ENCODE measurements around the gene LRRC28. TPM values are rescaled to one million over a fixed set of nuclear protein-coding genes. Genes with fewer than 3 reads are reported as not detected.

Gene LRRC28
- total RNA-seq, 2 experiments from 2014 or later: 15.2 to 18.2 TPM

DNA sequence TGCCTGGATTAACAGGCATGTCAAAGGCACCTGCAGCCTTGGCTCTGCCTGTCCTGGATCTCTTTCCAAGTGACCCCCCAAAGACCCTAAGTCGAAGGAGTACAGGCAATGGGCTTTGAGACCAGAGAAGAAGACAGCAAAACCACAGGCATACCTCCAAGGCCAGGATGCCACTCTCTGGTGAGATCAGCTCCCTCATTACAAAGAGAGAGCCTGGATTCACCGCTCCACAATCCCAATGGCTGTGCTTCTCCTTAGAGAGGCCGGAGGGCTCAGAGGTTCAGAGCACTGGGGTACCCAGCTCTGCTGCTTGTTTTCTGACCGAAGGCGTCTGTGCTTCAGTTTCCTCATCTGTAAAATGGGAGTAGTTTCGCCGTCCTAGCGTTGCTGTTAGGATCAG is 160.0 kb downstream of the LRRC28 start:
- Mint-ChIP-seq H3K27me3 (no peaks in the 10 kb centered on the region), H3K27ac (no peak overlapping the region), H3K4me3 (no peak overlapping the region), H3K4me1 (peaks cover 8% of the 10 kb centered on the region), H3K9me3 (ENCODE audit: low read depth) (no peaks in the 10 kb centered on the region), H3K36me3 (ENCODE audit: low read depth) (no peaks in the 10 kb centered on the region)
- intact Hi-C loops (cut with DNase I, micrococcal nuclease): no loop called here
- no peak for DNase-seq
- POLR2A ChIA-PET: no interaction called here
- CTCF ChIA-PET: no interaction called here
- no peak for ATAC-seq

DNA sequence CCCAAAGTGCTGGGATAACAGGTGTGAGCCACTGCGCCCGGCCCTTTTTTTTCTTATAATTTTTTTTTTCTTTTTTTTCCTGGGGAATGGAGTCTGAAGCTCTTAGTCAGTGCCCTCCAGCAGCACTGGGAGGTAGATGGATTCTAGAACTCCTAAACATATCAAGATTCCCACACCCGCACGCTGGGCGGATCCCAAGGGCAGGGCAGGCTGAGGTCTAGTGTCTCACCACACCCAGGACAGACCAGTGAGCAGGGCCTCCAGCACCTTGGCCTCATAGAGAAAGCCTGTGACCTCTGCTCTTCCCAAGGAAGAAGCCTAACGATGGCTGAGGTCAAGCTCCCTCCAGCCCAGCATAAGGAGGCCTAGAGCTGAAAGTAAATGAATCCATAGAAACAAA is 160.8 kb downstream of the LRRC28 start:
- POLR2A ChIA-PET: no interaction called here
- Mint-ChIP-seq H3K4me3 (no peak overlapping the region), H3K9me3 (ENCODE audit: low read depth) (no peaks in the 10 kb centered on the region), H3K27ac (no peak overlapping the region), H3K4me1 (peaks cover 8% of the 10 kb centered on the region), H3K27me3 (no peaks in the 10 kb centered on the region), H3K36me3 (ENCODE audit: low read depth) (no peaks in the 10 kb centered on the region)
- ATAC-seq (no peak), DNase-seq (no peak)
- intact Hi-C loops (cut with DNase I, micrococcal nuclease): no loop called here
- CTCF ChIA-PET: no interaction called here

DNA sequence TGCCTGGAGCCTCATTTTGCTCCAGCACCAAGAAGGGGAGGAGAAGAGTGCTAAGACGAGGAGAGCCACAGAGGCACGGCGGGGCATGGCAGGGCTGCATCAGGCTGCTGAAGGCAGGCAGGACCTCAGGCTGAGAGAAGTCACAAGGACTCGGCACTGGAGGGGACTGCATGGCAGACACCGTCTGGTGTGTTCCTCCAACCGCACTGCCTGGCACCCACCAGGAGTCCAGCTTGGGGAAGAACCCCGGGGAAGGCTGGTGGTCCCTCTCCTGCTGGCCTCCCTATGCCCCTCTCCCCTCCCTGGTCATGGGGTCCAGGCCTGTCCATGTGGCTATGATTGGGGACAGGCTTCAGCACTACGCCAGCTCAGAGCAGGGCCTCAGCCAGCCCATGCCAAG is 161.3 kb downstream of the LRRC28 start:
- Mint-ChIP-seq H3K27me3 (no peaks in the 10 kb centered on the region), H3K9me3 (ENCODE audit: low read depth) (no peaks in the 10 kb centered on the region), H3K4me1 (peaks cover 5% of the 10 kb centered on the region), H3K27ac (no peak overlapping the region), H3K36me3 (ENCODE audit: low read depth) (no peaks in the 10 kb centered on the region), H3K4me3 (no peak overlapping the region)
- ATAC-seq (no peak), DNase-seq (no peak)
- intact Hi-C loops (cut with DNase I, micrococcal nuclease): no loop called here
- POLR2A ChIA-PET: no interaction called here
- CTCF ChIA-PET: no interaction called here

DNA sequence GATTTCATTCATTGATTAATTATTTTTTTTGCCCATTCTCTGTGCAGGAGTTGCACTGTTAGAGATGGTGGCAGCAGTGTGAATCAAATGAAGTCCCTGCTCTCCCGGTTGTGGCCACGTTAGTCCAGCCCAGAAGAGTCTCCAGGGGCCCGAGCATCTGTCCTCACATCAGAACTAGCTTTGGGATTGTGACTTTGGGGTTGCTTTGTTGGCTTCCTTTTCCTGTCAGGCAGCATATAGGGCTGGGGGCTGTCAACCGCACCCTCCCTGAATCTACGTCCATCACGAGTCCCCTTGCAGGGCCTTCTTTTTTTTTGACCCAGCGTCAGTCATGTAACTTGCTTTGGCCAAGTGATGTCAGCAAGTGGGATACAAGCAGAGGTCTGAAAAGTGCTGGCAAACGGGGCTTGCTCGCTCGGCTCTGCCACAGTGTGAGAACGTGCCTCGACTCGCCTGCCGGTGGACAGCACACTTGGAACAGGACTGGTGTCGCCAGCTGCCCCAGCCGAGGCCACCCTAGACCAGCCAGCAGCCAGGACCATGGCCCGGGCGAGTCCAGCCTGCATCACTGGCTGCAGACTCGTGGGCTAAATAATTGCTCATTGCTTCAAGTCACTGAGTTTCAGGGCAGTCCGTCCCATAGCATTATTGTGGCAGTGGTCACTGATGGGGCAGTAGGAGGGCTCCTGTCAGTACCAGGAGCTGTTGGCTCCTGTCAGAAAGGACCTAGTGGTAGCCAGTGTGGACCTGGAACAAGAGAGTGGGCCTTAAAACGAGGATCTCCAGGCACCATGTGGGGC is 162.9 kb downstream of the LRRC28 start:
- H3K36me3 Mint-ChIP-seq (ENCODE audit: low read depth): no peaks in the 10 kb centered on the region
- no peak for DNase-seq
- H3K9me3 Mint-ChIP-seq (ENCODE audit: low read depth): peaks cover 2% of the 10 kb centered on the region
- no peak overlapping the region for H3K27ac Mint-ChIP-seq
- ChIA-PET POLR2A (interaction anchor here (0.6 kb wide), 2 partner anchors 11 to 22 kb away, joined by 3 to 5 read pairs; no protein-coding TSS in a partner anchor), CTCF (interaction anchor here (0.6 to 0.8 kb wide), 3 partner anchors 43 to 341 kb away, joined by 3 read pairs; no protein-coding TSS in a partner anchor)
- H3K4me1 Mint-ChIP-seq: peaks cover 3% of the 10 kb centered on the region
- H3K4me3 Mint-ChIP-seq: no peak overlapping the region
- H3K27me3 Mint-ChIP-seq: no peaks in the 10 kb centered on the region
- ATAC-seq: no peak
- intact Hi-C loops (cut with DNase I, micrococcal nuclease): no loop called here

DNA sequence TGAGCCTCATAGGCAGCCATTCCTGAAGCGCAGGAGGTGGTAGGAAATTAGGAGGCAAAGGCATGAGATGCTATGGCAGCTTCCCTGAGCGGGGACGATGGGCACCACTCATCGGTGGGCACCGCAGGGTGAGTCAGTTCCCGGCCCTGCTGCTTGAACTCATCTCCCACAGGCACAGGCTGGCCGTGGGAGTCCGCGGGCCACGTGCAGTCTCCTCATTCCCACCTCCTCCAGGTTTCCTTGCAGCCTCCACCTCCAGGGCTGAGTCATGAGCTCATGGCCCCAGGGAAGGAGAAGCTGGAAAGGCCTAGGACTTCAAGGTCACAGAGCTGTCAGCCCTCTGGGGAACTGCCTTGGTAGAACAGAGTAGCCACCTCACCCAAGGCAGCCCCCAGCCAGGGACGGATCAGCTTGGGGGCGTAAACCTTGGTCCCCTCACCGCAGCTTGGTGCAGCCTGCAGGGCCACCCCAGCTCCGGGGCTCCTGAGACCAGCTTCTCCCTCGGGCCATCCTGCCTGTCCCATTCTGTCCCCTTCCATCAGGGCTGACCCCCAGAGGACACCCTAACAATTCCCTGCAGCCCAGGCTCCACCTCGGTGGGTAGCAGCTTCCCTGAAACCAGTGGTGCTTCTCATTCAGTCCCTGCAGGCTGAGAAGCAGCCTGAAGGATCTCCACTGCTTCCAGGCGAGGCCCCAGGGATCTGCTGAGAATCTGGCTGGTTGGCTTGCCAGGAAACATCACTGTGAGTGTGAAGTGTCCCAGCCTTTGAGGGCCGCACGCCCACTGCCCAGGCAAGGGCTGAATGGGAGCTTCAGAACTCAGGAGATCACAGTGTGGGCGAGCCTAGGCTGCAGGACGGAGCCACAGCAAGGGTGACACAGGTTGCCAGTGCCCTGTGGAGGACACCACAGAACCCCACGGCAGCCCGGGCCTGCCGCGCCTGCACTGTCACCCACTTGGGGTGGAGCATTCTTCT is 163.8 kb downstream of the LRRC28 start:
- ChIA-PET CTCF (interaction anchor here (0.7 kb wide), 1 partner anchor 44 kb away, joined by 3 read pairs; no protein-coding TSS in a partner anchor), POLR2A (interaction anchor here (0.6 kb wide), 2 partner anchors 23 to 321 kb away, joined by 3 to 5 read pairs; no protein-coding TSS in a partner anchor)
- intact Hi-C loops (cut with DNase I, micrococcal nuclease): no loop called here
- H3K4me3 Mint-ChIP-seq: no peak overlapping the region
- no peak overlapping the region for H3K27ac Mint-ChIP-seq
- no peak for DNase-seq
- H3K27me3 Mint-ChIP-seq: no peaks in the 10 kb centered on the region
- H3K4me1 Mint-ChIP-seq: peaks cover 3% of the 10 kb centered on the region
- H3K9me3 Mint-ChIP-seq (ENCODE audit: low read depth): peaks cover 2% of the 10 kb centered on the region
- no peaks in the 10 kb centered on the region for H3K36me3 Mint-ChIP-seq (ENCODE audit: low read depth)
- no peak for ATAC-seq

DNA sequence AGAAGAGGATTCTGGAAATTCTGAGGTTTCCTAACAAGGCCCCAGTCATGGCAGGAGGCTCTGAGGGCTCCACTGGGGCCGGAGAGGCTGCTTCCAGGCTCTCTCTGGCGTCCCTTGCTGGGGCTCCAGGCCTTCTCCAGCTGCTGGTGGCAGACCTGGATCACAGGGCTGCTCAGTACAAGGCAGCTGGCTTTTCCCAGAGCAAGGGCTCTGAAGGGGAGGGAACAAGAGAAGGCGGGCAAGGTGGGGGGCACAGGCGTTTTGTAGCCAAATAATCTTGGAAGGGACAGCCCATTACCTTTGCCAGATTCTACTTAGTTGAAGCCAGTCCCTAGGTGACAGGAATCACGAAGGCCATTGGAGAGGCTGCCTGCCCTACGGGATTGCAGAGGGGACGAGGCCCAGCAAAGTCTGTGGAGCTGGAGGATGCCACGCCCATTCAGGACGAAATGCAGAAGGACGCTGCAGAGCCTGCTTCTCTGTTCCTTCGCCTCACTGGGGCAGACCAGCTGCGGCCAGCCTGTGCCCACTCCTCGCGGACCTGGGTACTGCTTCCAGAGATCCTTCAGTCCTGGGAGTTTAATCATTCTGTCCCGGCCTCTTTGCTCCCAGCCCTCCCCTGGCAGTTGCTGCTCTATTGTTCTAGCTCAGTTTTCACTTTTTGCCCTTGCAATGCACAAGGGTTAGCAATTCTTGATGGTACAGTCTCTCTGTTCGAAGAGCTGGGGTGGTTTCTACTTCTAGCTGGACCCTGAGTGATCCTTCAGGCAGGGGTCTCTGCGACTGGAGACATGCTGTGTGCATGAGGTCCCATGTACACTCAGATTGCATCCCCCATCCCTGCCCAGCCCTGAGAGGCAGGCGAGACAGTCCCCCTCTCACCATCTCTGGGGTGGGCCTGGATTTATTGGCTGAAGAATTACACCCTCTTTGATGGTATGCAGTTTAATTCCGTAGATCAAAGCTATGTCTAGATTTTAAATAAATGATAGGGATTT is 165.2 kb downstream of the LRRC28 start:
- intact Hi-C loops (cut with DNase I, micrococcal nuclease): no loop called here
- DNase-seq: no peak
- Mint-ChIP-seq H3K9me3 (ENCODE audit: low read depth) (peaks cover 2% of the 10 kb centered on the region), H3K27me3 (no peaks in the 10 kb centered on the region), H3K4me1 (peaks cover 12% of the 10 kb centered on the region), H3K4me3 (no peak overlapping the region), H3K27ac (no peak overlapping the region), H3K36me3 (ENCODE audit: low read depth) (no peaks in the 10 kb centered on the region)
- POLR2A ChIA-PET: no interaction called here
- CTCF ChIA-PET: no interaction called here
- ATAC-seq: no peak

DNA sequence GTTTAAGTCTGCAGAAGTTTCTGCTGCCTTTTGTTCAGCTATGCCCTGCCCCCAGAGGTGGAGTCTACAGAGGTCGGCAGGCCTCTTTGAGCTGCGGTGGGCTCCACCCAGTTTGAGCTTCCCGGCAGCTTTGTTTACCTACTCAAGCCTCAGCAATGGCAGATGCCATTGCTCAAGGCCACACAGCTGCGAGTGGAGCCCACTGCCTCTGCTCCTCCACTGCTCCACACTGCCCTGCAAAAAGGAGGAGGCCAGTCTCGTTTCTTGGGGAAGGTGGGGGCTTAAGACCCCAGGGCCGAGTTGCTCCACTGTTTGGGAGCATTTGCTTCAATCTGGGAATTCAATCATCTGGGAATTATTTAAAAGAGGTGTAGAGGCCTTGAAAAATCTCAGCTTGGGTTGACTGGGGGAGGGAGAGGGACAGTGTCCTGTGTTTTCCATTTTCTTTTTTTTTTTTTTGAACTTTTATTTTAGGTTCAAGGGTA is 169.9 kb downstream of the LRRC28 start:
- peaks cover 2% of the 10 kb centered on the region for H3K9me3 Mint-ChIP-seq (ENCODE audit: low read depth)
- no peaks in the 10 kb centered on the region for H3K36me3 Mint-ChIP-seq (ENCODE audit: low read depth)
- peak; percentile 58 for DNase-seq
- CTCF ChIA-PET: interaction anchor here (0.9 kb wide), 1 partner anchor 60 kb away, joined by 3 read pairs; no protein-coding TSS in a partner anchor
- peaks cover 53% of the 10 kb centered on the region for H3K4me1 Mint-ChIP-seq
- H3K27ac Mint-ChIP-seq: peak overlapping the region; percentile 35
- no peak overlapping the region for H3K4me3 Mint-ChIP-seq
- ATAC-seq: no peak
- POLR2A ChIA-PET: interaction anchor here (0.6 kb wide), 1 partner anchor 403 kb away, joined by 3 read pairs; no protein-coding TSS in a partner anchor
- no peaks in the 10 kb centered on the region for H3K27me3 Mint-ChIP-seq
- intact Hi-C loops (cut with DNase I, micrococcal nuclease): loop anchor here in 1 of 2 experiments (10.0 kb wide), 2 partner anchors 144 to 284 kb away; partner anchors contain the start of gene MEF2A

DNA sequence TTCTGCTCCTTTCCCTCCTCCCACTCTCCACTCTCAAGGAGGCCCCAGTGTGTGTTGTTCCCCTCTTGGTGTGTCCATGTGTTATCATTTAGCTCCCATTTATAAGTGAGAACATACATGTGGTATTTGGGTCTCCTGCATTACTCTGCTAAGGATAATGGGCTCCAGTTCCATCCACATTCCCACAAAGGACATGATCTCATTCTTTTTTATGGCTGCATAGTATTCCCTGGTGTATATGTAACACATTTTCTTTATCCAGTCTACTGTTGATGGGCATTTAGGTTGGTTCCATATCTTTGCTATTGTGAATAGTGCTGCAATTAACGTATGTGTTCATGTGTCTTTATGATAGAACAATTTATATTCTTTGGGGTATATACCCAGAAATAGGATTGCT is 170.5 kb downstream of the LRRC28 start:
- no peak overlapping the region for H3K4me3 Mint-ChIP-seq
- CTCF ChIA-PET: interaction anchor here (0.7 kb wide), 1 partner anchor 253 kb away, joined by 3 read pairs; no protein-coding TSS in a partner anchor

DNA sequence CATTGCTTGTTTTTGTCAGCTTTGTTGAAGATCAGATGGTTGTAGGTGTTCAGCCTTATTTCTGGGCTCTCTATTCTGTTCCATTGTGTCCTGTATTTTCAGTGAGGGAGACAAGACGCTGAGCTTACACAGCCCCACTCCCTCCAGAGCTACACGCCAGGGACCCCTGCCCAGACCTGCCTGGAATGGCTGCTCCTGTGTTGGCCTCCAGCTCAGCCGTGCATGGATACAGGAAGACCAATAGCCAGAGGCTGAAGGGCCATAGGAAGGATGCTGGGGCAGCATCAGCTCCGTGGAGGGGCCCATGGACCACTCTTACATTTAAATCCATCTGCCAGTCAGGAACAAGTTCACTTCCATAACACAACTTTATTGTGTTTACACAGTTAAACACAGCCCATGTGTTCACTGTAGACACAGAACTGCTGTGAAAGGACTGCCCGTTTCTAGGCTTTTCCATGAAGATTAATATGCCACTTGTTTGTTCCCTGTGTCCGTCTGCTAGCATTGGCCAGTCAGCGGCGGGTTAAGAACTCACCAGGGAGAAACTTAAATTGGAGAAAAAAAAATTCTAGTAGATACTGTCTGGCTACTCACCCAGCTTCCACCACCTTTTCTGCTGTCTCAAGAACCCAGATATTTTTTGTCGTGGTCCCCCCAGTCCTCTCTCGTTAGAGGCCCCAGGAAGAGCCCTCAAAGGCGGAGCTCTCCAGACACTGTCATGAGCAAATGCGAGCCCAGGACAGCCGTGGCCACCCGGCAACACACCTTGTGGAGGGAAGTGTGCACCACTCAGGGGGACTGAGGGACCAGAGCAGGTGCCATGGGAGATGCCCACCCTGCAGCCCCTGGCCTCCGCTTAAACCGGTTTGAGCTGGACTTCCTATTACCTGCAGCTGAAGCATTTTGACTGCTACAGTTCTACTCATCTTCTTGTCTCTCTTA is 172.2 kb downstream of the LRRC28 start:
- H3K27ac Mint-ChIP-seq: no peak overlapping the region
- intact Hi-C loops (cut with DNase I, micrococcal nuclease): loop anchor here (2.0 to 10.0 kb wide), 4 partner anchors 19 to 281 kb away; partner anchors contain the start of gene MEF2A (in 1 of the 2)
- POLR2A ChIA-PET: no interaction called here
- ATAC-seq (no peak), DNase-seq (no peak)
- no peak overlapping the region for H3K4me3 Mint-ChIP-seq
- no peaks in the 10 kb centered on the region for H3K9me3 Mint-ChIP-seq (ENCODE audit: low read depth)
- no peaks in the 10 kb centered on the region for H3K36me3 Mint-ChIP-seq (ENCODE audit: low read depth)
- H3K4me1 Mint-ChIP-seq: peaks cover 62% of the 10 kb centered on the region
- H3K27me3 Mint-ChIP-seq: peaks cover 2% of the 10 kb centered on the region
- CTCF ChIA-PET: interaction anchor here (1.3 kb wide), 1 partner anchor 281 kb away, joined by 5 read pairs; no protein-coding TSS in a partner anchor

More for the DNA sequence above, 170.5 kb downstream of the LRRC28 start:
- Mint-ChIP-seq H3K27me3 (no peaks in the 10 kb centered on the region), H3K9me3 (ENCODE audit: low read depth) (peaks cover 2% of the 10 kb centered on the region), H3K36me3 (ENCODE audit: low read depth) (no peaks in the 10 kb centered on the region), H3K4me1 (peaks cover 58% of the 10 kb centered on the region), H3K27ac (peak overlapping the region; percentile 4)
- ATAC-seq (no peak), DNase-seq (no peak)
- POLR2A ChIA-PET: interaction anchor here (0.6 kb wide), 1 partner anchor 403 kb away, joined by 3 read pairs; no protein-coding TSS in a partner anchor
- intact Hi-C loops (cut with DNase I, micrococcal nuclease): loop anchor here in 1 of 2 experiments (10.0 kb wide), 2 partner anchors 143 to 283 kb away; partner anchors contain the start of gene MEF2A

All from activated CD4-positive, alpha-beta T cell treated with anti-CD3 and anti-CD28 coated beads for 36 hours (primary cell).